Stimulated activated CD8-positive, alpha-beta memory T cell treated with anti-CD3 and anti-CD28 coated beads, Interleukin-4, amount 100 ng/mL, for 1 hour (primary cell): ENCODE results near the gene USP3.
A peak's percentile ranks its signal among the peaks of the same experiment; 100 is the strongest.
"Not testable (repeated sequence)": the region's sequence is repeated elsewhere in the genome, so short reads cannot be mapped to it uniquely, and the experiment has no call there.

Experiments used
- DNase-seq, 2 donors: peaks; one replicate each; pipeline ENCODE4 v3.0.0-alpha.2; 2020; ENCODE audit warnings: low read depth in 2 of 2, low spot score in 1 of 2

The USP3 gene

GRCh38 chr15:63476229-63476632 lies 28.2 kb upstream of the USP3 start:
- DNase-seq, result no peak

GRCh38 chr15:63478243-63478642 lies 26.1 kb upstream of the USP3 start:
- DNase-seq, result no peak

- DNase-seq, result no peak
These were observed 24.0 kb upstream of the USP3 start for GRCh38 chr15:63480441-63480821.

- DNase-seq, result no peak
These were observed 23.1 kb upstream of the USP3 start for GRCh38 chr15:63481105-63481810.

DNA sequence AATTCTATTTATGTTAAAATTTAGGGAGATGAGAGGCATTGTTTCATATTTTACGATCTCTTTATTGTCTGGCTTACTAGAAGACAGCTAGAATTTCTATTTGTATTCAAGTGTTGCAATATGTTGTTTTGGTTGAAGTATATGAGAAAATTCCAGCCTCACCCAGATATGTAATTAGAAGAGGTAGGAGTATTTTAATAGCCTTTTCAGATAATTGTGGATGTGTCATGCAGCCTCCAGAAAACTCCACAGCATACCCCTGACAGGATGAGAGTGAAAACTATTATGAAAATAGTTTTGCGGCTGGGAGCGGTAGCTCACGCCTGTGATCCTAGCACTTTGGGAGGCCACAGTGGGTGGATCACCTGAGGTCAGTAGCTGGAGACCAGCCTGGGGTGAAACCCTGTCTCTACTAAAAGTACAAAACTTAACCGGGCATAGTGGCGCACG lies 21.5 kb upstream of the USP3 start:
- DNase-seq, result no peak

GRCh38 chr15:63483521-63484371 lies 20.6 kb upstream of the USP3 start:
- no peak for DNase-seq

DNA sequence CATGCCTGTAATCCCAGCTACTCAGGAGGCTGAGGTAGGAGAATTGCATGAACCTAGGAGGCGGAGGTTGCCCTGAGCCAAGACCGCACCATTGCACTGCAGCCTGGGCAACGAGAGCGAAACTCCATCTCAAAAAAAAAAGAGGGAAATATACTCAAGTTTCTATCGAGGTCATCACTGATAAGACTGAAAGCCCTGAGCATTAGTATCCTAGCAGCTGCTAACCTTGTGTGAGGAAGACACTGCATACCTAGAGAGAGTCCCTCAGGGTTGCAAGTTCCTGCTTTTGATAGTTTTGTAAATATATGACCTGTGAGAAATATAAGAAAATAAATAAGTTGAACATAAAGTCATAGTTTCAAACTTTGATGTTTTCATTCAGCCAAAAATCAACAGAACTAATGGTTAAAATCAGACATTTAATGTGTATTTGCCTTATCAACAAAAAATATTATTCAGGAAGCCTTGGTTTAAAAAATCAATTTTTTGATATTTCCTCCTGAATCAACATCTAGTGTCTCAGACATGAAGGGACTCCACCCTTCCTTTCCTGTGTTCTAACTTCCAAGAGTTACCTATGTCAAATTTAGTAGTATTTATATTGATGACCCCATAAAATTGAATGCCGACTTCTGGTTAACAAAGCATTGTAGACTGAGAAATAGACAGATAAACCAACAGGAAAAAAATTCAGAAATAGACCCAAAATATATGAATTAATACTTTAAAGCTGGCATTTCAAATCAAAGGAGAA lies 19.8 kb upstream of the USP3 start:
- no peak for DNase-seq

GRCh38 chr15:63487076-63487757 lies 17.2 kb upstream of the USP3 start:
- DNase-seq, result peak; percentile 82 to 88

DNA sequence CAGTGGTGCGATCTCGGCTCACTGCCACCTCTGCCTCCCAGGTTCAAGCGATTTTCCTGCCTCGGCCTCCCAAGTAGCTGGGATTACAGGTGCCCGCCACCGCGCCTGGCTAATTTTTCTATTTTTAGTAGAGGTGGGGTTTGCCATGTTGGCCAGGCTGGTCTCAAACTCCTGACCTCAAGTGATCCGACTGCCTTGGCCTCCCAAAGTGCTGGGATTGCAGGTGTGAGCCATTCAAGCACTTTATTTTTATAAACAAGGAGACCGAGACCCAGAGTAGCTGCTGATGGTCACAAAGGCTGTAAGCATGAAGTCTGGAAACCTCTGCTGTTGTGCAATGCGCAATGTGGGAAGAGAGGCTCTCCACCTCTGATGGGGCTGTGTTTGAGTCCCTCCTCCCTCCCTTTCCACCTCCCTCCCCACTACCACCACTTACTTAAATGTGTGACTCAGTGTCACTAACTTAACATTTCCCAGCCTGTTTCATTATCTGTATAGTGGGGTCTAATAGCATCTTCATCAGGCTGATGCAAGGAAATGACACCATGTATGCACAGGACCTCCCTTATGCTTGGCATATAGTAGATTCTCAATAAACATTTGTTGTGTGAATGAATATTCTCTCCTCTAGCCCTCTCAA lies 16.5 kb upstream of the USP3 start:
- DNase-seq, result not testable (repeated sequence)

DNA sequence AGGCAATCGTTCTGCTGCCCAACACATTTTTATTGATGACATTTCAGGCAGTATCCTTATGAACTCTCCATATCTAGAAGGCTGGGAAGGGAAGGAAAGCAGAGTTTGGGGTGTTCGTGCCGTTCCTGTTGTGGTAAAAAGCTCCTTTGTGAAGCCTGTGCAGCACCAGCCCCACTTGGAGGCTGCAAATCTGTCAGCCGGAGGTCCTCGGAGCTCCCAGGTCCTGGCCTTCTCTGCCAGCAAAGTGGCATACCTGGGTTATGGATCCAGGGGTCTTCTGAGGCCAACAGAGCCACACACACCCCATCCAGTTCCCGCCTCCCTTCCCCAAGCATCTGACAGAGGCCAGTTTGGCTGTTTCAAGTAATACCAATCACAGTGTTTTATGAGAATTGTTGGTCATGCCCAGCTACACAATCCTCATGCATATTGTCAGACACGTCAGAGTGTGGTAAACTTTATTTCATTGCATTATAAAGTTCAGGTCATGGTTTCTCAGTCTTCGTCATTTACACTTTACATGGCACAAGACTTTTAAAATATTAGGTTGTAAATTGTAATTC lies 15.9 kb upstream of the USP3 start:
- DNase-seq, result no peak

GRCh38 chr15:63489352-63489751 lies 15.0 kb upstream of the USP3 start:
- DNase-seq, result no peak

GRCh38 chr15:63490345-63491034 lies 13.9 kb upstream of the USP3 start:
- no peak for DNase-seq

- DNase-seq, result no peak
These were observed 13.1 kb upstream of the USP3 start for GRCh38 chr15:63491116-63491827.

DNA sequence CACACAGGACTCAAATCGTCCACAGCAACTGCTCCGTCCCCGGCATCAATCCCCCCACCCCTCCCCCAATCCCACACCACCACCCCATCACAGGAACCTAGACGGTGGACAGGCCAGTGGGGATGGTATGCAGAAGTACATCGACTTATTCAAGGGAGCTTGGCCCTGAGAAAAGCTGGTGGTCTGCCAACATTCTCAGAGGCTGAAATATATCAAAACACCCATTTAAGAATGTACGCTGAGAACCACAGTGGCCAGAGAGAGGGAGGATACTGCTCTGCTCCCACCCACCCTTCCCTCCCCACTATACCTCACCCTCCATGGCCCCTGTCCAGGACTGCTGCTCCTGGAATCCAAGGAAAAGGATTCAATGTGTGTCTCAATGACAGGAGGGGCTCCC lies 12.4 kb upstream of the USP3 start:
- DNase-seq, result no peak

- no peak for DNase-seq
These were observed 11.8 kb upstream of the USP3 start for GRCh38 chr15:63492541-63493077.

GRCh38 chr15:63493436-63493835 lies 11.0 kb upstream of the USP3 start:
- DNase-seq, result no peak

DNA sequence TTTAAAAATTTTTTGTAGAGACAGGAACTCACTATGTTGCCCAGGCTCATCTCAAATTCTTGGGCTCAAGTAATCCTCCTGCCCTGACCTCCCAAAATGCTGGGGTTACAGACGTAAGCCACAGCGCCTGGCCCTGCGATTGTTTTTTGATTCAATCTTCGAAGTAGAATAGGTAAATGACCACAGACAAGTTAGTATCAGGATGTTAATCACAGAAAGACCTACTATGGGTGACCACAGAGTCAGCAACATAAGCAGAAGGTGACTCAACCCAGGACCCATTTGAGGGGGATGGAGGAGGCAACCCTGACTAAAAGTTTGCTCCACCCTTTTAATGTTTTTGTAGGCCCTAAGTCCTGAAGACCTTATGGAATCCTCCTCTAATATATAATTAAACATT lies 10.0 kb upstream of the USP3 start:
- no peak for DNase-seq

DNA sequence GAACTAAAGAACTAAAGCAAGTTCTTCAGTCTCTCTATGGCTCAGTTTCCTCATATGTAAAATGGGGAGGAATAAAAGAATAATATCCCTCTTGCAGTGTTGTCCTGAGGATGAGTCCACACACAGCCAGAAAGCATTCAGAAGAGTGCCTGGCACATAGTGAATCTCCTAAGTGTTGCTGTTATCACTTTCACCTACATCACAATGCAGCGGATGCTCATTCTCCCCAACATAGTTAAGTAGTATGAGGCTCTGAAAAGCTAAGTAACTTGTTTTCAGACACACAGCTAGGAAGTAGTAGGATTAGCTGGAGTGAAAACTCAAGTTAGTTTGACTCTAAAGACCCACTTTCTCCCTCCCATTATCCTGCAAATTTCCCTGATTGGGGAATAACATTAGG lies 9.1 kb upstream of the USP3 start:
- DNase-seq, result no peak
